Type B pancreatic cell (in vitro differentiated cells): Measurements from ENCODE around the gene TATDN3. TPM values are rescaled to one million over a fixed set of nuclear protein-coding genes. Genes with fewer than 3 reads are reported as not detected.
"Not testable (repeated sequence)": the region's sequence is repeated elsewhere in the genome, so short reads cannot be mapped to it uniquely, and the experiment has no call there.

ENCODE experiments used
- DNase-seq: peaks from one replicate; pipeline ENCODE4 v3.0.0; 2021; ENCODE audit warnings: mixed read lengths; ENCODE audit not compliant: unreplicated experiment; ENCODE audit errors: extremely low spot score
- H3K27ac Mint-ChIP-seq: 2 replicates; pipeline ENCODE4 v1.8.0; 2021; ENCODE audit warnings: mild to moderate bottlenecking, mixed read lengths
- H3K27me3 Mint-ChIP-seq: 2 replicates; pipeline ENCODE4 v1.8.0; 2021; ENCODE audit warnings: mixed read lengths
- H3K36me3 Mint-ChIP-seq: 2 replicates; pipeline ENCODE4 v1.8.0; 2021; ENCODE audit warnings: mixed read lengths
- H3K4me1 Mint-ChIP-seq: one replicate; pipeline ENCODE4 v1.8.0; 2021; ENCODE audit warnings: mixed read lengths; ENCODE audit not compliant: unreplicated experiment
- H3K4me3 Mint-ChIP-seq: 2 replicates; pipeline ENCODE4 v1.8.0; 2021; ENCODE audit warnings: mild to moderate bottlenecking, mixed read lengths
- H3K9me3 Mint-ChIP-seq: 2 replicates; pipeline ENCODE4 v1.8.0; 2021; ENCODE audit warnings: mixed read lengths
- total RNA-seq: library from RNA; stranded (reverse); gene quantifications from 2 replicates; pipeline ENCODE4 v1.2.1, GENCODE V29; 2021; ENCODE audit warnings: low replicate concordance
- TF ChIP-seq, protein P1 (sequence below): fragments of 200-600 bp; sonication (generic); conservative IDR thresholded peaks from 2 replicates; pipeline ENCODE4 v1.5.0; 2021; ENCODE audit warnings: antibody characterized with exemption, mild to moderate bottlenecking

TATDN3 gene
- total RNA-seq, 1 donor from 2014 or later = 13.8 TPM

DNA sequence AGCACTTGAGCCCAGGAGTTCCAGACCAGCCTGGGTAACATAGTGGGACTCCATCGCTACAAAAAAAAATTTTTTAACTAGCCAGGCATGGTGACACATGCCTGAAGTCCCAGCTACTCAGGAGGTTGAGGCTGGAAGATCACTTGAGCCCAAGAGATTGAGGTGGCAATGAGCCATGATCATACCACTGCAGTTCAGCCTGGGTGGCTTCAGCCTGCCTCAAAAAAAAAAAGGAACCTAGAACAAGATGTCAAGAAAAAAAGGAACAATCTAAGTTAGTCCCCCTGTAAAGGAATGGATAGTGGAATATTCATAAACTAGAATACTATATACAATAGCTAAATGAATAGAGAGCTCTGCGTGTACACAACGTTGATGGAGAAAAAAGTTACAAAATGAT lies 14.5 kb upstream of the TATDN3 start:
- peaks cover 53% of the 10 kb centered on the region for H3K36me3 Mint-ChIP-seq
- TF ChIP-seq, protein P1, sequence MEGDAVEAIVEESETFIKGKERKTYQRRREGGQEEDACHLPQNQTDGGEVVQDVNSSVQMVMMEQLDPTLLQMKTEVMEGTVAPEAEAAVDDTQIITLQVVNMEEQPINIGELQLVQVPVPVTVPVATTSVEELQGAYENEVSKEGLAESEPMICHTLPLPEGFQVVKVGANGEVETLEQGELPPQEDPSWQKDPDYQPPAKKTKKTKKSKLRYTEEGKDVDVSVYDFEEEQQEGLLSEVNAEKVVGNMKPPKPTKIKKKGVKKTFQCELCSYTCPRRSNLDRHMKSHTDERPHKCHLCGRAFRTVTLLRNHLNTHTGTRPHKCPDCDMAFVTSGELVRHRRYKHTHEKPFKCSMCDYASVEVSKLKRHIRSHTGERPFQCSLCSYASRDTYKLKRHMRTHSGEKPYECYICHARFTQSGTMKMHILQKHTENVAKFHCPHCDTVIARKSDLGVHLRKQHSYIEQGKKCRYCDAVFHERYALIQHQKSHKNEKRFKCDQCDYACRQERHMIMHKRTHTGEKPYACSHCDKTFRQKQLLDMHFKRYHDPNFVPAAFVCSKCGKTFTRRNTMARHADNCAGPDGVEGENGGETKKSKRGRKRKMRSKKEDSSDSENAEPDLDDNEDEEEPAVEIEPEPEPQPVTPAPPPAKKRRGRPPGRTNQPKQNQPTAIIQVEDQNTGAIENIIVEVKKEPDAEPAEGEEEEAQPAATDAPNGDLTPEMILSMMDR = no peak
- no peaks in the 10 kb centered on the region for H3K4me1 Mint-ChIP-seq
- no peaks in the 10 kb centered on the region for H3K27me3 Mint-ChIP-seq
- DNase-seq = no peak
- H3K9me3 Mint-ChIP-seq = no peaks in the 10 kb centered on the region
- H3K4me3 Mint-ChIP-seq = no peak overlapping the region
- H3K27ac Mint-ChIP-seq = no peak overlapping the region

GRCh38 chr1:212779086-212779485 lies 12.6 kb upstream of the TATDN3 start:
- not testable (repeated sequence) for DNase-seq, H3K27me3 Mint-ChIP-seq, H3K9me3 Mint-ChIP-seq, H3K27ac Mint-ChIP-seq, H3K4me3 Mint-ChIP-seq, H3K4me1 Mint-ChIP-seq
- peaks cover 49% of the 10 kb centered on the region for H3K36me3 Mint-ChIP-seq

GRCh38 chr1:212780759-212781158 lies 10.9 kb upstream of the TATDN3 start:
- Mint-ChIP-seq H3K9me3 (no peaks in the 10 kb centered on the region), H3K4me1 (no peaks in the 10 kb centered on the region), H3K27me3 (no peaks in the 10 kb centered on the region), H3K36me3 (peaks cover 35% of the 10 kb centered on the region), H3K27ac (no peak overlapping the region), H3K4me3 (no peak overlapping the region)
- TF ChIP-seq, protein P1 = no peak
- DNase-seq = no peak

- TF ChIP-seq, protein P1 = no peak
Observed at GRCh38 chr1:212781225-212781624, 10.5 kb upstream of the TATDN3 start.

DNA sequence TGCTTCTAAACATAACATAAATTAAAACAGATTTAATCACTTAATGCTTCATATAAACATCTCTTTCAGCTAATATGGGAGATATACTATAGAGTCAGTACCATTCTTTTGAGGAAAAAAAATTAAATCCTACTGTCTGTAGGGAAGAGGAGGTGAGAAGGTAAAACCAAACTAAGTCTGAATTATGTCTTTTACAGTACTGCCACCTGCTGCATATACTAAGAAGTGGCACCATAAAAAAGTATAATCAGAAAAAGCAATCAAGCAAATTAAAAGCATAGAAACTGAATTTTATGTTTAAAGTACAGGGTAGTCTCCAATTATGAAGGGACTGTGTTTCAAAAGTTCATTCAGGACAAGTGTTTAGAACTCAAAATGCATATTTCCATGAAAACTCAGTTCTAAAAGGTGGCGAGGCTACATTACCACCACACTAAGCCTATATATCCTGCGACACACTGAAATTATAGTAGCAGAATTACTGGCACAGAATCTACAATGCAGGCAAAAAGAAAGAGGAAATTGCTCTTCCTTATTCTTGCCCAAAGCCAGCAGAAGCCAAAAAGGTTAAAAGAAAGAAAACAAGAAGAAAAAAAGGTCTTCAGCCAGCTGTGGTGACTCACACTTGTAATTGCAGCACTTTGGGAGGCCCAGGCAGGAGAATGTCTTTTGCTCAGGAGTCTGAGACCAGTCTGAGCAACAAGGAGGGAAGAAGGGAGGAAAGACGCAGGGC lies 9.1 kb upstream of the TATDN3 start:
- Mint-ChIP-seq H3K4me1 (no peaks in the 10 kb centered on the region), H3K36me3 (peaks cover 30% of the 10 kb centered on the region), H3K27me3 (no peaks in the 10 kb centered on the region), H3K27ac (no peak overlapping the region), H3K4me3 (no peak overlapping the region), H3K9me3 (no peaks in the 10 kb centered on the region)
- DNase-seq = no peak
- TF ChIP-seq, protein P1 = peak; percentile 77

More at GRCh38 chr1:212781225-212781624, 10.5 kb upstream of the TATDN3 start:
- H3K27ac Mint-ChIP-seq = no peak overlapping the region
- no peaks in the 10 kb centered on the region for H3K4me1 Mint-ChIP-seq
- H3K27me3 Mint-ChIP-seq = no peaks in the 10 kb centered on the region
- no peaks in the 10 kb centered on the region for H3K9me3 Mint-ChIP-seq
- H3K4me3 Mint-ChIP-seq = no peak overlapping the region
- peaks cover 39% of the 10 kb centered on the region for H3K36me3 Mint-ChIP-seq
- DNase-seq = no peak

- Mint-ChIP-seq H3K36me3 (peaks cover 23% of the 10 kb centered on the region), H3K4me1 (no peaks in the 10 kb centered on the region), H3K4me3 (no peak overlapping the region), H3K27me3 (no peaks in the 10 kb centered on the region), H3K27ac (no peak overlapping the region), H3K9me3 (no peaks in the 10 kb centered on the region)
- DNase-seq = no peak
- TF ChIP-seq, protein P1 = no peak
Observed at GRCh38 chr1:212783976-212784375, 7.7 kb upstream of the TATDN3 start.
